HFF-Myc (cell line): Measurements from ENCODE around the gene TPM2.

Experiments
- DNase-seq: peaks from one replicate; pipeline ENCODE4 v3.0.0-alpha.2; 2011; ENCODE audit warnings: low read depth; ENCODE audit errors: extremely low read depth
- H3K4me3 ChIP-seq: replicated peaks from 2 replicates; pipeline ENCODE4 v1.5.1; 2011; ENCODE audit warnings: low read depth, mild to moderate bottlenecking, control low read depth, low read length
- CTCF ChIP-seq: IDR thresholded peaks from 2 replicates; pipeline ENCODE4 v1.5.1; 2012; ENCODE audit warnings: mild to moderate bottlenecking, low read depth, low read length, control low read depth; ENCODE audit errors: missing control alignments

TPM2 gene

GRCh38 chr9:35673132-35674024, 16.3 kb downstream of the TPM2 start, which contains the start of gene CA9:
CA9 (plus strand) TSS chr9:35673928; CDS start chr9:35673960, 32 bp downstream.
- no peak within 1 kb of the TSS for H3K4me3 ChIP-seq
- TF ChIP-seq CTCF: no peak
- no peak for DNase-seq

- DNase-seq: no peak
- no peak overlapping the region for H3K4me3 ChIP-seq
- no peak for TF ChIP-seq CTCF
These were observed 20.2 kb downstream of the TPM2 start for GRCh38 chr9:35669331-35670145.

GRCh38 chr9:35667939-35668338, 21.8 kb downstream of the TPM2 start:
- no peak for TF ChIP-seq CTCF
- H3K4me3 ChIP-seq: no peak overlapping the region
- DNase-seq: no peak

- H3K4me3 ChIP-seq: no peak overlapping the region
- no peak for DNase-seq
- TF ChIP-seq CTCF: no peak
These were observed 23.2 kb downstream of the TPM2 start for GRCh38 chr9:35666549-35666948.

GRCh38 chr9:35666045-35666444, 23.7 kb downstream of the TPM2 start:
- H3K4me3 ChIP-seq: no peak overlapping the region
- DNase-seq: no peak
- no peak for TF ChIP-seq CTCF

GRCh38 chr9:35665471-35665818, 24.3 kb downstream of the TPM2 start:
- H3K4me3 ChIP-seq: peak overlapping the region; percentile 71
- no peak for TF ChIP-seq CTCF
- no peak for DNase-seq
